SK-N-SH treated with all-trans-retinoic acid at 6 μM for 48 hours (cell line): ENCODE measurements around the gene NKAPD1.

Source experiments
- ARNTL ChIP-seq: fragments of 450-650 bp; formaldehyde crosslinking; IDR thresholded peaks from 2 replicates; pipeline ENCODE4 v1.5.0; 2020; ENCODE audit warnings: low read depth, mild to moderate bottlenecking, moderate library complexity, borderline replicate concordance
- CSDC2 ChIP-seq: fragments of 250-450 bp; sonication (Bioruptor Pico); IDR thresholded peaks from 2 replicates; pipeline ENCODE4 v1.5.0; 2020; ENCODE audit warnings: mild to moderate bottlenecking, moderate library complexity
- ISL1 ChIP-seq: fragments of 250-450 bp; sonication (Bioruptor Pico); IDR thresholded peaks from 2 replicates; pipeline ENCODE4 v2.1.2; 2022; ENCODE audit warnings: mild to moderate bottlenecking, moderate library complexity
- PATZ1 ChIP-seq: fragments of 250-450 bp; sonication (Bioruptor Pico); IDR thresholded peaks from 2 replicates; pipeline ENCODE4 v1.8.0; 2020; ENCODE audit warnings: mild to moderate bottlenecking, moderate library complexity, borderline replicate concordance
- ZFP3 ChIP-seq: fragments of 250-450 bp; sonication (Bioruptor Pico); IDR thresholded peaks from 2 replicates; pipeline ENCODE4 v1.5.0; 2020; ENCODE audit warnings: mild to moderate bottlenecking, moderate library complexity
- ZFP30 ChIP-seq: fragments of 450-650 bp; formaldehyde crosslinking; IDR thresholded peaks from 2 replicates; pipeline ENCODE4 v1.5.0; 2022; ENCODE audit warnings: mild to moderate bottlenecking, moderate library complexity
- ZNF70 ChIP-seq: fragments of 450-650 bp; formaldehyde crosslinking; IDR thresholded peaks from 2 replicates; pipeline ENCODE4 v1.5.0; 2020; ENCODE audit warnings: mild to moderate bottlenecking, moderate library complexity

- TF ChIP-seq PATZ1 (no peak), ISL1 (CRISPR knock-in tag) (no peak), ZNF70 (no peak), ZFP30 (CRISPR knock-in tag) (no peak), ZFP3 (CRISPR knock-in tag) (no peak), ARNTL (CRISPR knock-in tag) (no peak), CSDC2 (CRISPR knock-in tag) (no peak)
Observed at GRCh38 chr11:112044961-112045360, 29.1 kb upstream of the NKAPD1 start.
